H9 (cell line): ENCODE measurements around the gene C5orf58. TPM values are rescaled to one million over a fixed set of nuclear protein-coding genes. Genes with fewer than 3 reads are reported as not detected.

Experiments used
- DNase-seq: peaks from one replicate; pipeline ENCODE4 v3.0.0-alpha.2; 2017
- H2AFZ ChIP-seq: one replicate; pipeline ENCODE4 v1.6.1; 2013; ENCODE audit warnings: mild to moderate bottlenecking, low read length, control low read depth, moderate library complexity
- H2AK5ac ChIP-seq: 2 replicates; pipeline ENCODE4 v1.6.1; 2013; ENCODE audit warnings: low read length, control low read depth, mixed read lengths; ENCODE audit not compliant: insufficient read length
- H2BK120ac ChIP-seq: one replicate; pipeline ENCODE4 v1.6.1; 2013; ENCODE audit warnings: low read depth, mild to moderate bottlenecking, low read length, control low read depth, inconsistent platforms; ENCODE audit not compliant: poor library complexity, severe bottlenecking
- H2BK12ac ChIP-seq: 2 replicates; pipeline ENCODE4 v1.6.1; 2013; ENCODE audit warnings: low read length, control low read depth, mixed read lengths, low read depth; ENCODE audit not compliant: insufficient read length
- H2BK15ac ChIP-seq: 2 replicates; pipeline ENCODE4 v1.6.1; 2013; ENCODE audit warnings: low read depth, low read length, control low read depth
- H2BK20ac ChIP-seq: one replicate; pipeline ENCODE4 v1.6.1; 2013; ENCODE audit warnings: low read depth, mild to moderate bottlenecking, low read length, control low read depth, inconsistent platforms; ENCODE audit not compliant: poor library complexity, severe bottlenecking
- H2BK5ac ChIP-seq: 2 replicates; pipeline ENCODE4 v1.6.1; 2013; ENCODE audit warnings: low read length, control low read depth, mixed read lengths; ENCODE audit not compliant: insufficient read length
- H3K14ac ChIP-seq: 2 replicates; pipeline ENCODE4 v1.6.1; 2013; ENCODE audit warnings: low read length, control low read depth; ENCODE audit not compliant: insufficient read depth
- H3K18ac ChIP-seq: 2 replicates; pipeline ENCODE4 v1.6.1; 2013; ENCODE audit warnings: low read depth, mild to moderate bottlenecking, mixed read lengths, low read length, control low read depth; ENCODE audit not compliant: insufficient read length
- H3K23ac ChIP-seq: 2 replicates; pipeline ENCODE4 v1.6.1; 2013; ENCODE audit warnings: low read length, control low read depth, mixed read lengths, low read depth; ENCODE audit not compliant: insufficient read length
- H3K23me2 ChIP-seq: 2 replicates; pipeline ENCODE4 v1.6.1; 2013; ENCODE audit warnings: low read depth, mild to moderate bottlenecking, mixed read lengths, low read length, control low read depth; ENCODE audit not compliant: insufficient read length, poor library complexity, severe bottlenecking
- H3K27ac ChIP-seq: 2 replicates; pipeline ENCODE4 v1.5.1; 2013; ENCODE audit warnings: low read length, control low read depth, mixed read lengths, low read depth; ENCODE audit not compliant: insufficient read length
- H3K27me3 ChIP-seq: 2 replicates; pipeline ENCODE4 v1.6.1; 2013; ENCODE audit warnings: low read length, control low read depth, inconsistent platforms; ENCODE audit not compliant: insufficient read depth
- H3K4ac ChIP-seq: 2 replicates; pipeline ENCODE4 v1.6.1; 2013; ENCODE audit warnings: low read depth, mild to moderate bottlenecking, control low read depth, inconsistent platforms, low read length, moderate library complexity
- H3K4me1 ChIP-seq: 2 replicates; pipeline ENCODE4 v1.6.1; 2013; ENCODE audit warnings: low read length, control low read depth, inconsistent platforms; ENCODE audit not compliant: insufficient read depth
- H3K4me2 ChIP-seq: 2 replicates; pipeline ENCODE4 v1.6.1; 2013; ENCODE audit warnings: low read length, control low read depth, mixed read lengths; ENCODE audit not compliant: insufficient read length, insufficient read depth
- H3K56ac ChIP-seq: 2 replicates; pipeline ENCODE4 v1.6.1; 2013; ENCODE audit warnings: low read depth, mild to moderate bottlenecking, mixed read lengths, low read length, control low read depth; ENCODE audit not compliant: insufficient read length
- H3K79me1 ChIP-seq: 2 replicates; pipeline ENCODE4 v1.6.1; 2013; ENCODE audit warnings: low read depth, mild to moderate bottlenecking, moderate library complexity, low read length, control low read depth, inconsistent platforms; ENCODE audit not compliant: insufficient read depth, poor library complexity, severe bottlenecking
- H3K79me2 ChIP-seq: 2 replicates; pipeline ENCODE4 v1.6.1; 2013; ENCODE audit warnings: low read length, control low read depth, inconsistent platforms; ENCODE audit not compliant: insufficient read depth
- H3K9ac ChIP-seq: 2 replicates; pipeline ENCODE4 v1.6.1; 2013; ENCODE audit warnings: low read length, control low read depth, mixed read lengths; ENCODE audit not compliant: insufficient read length; ENCODE audit errors: extremely low read depth
- H3K9me3 ChIP-seq: one replicate; pipeline ENCODE4 v1.6.1; 2013; ENCODE audit warnings: low read depth, low read length, inconsistent platforms; ENCODE audit not compliant: control insufficient read depth
- H3T11ph ChIP-seq: one replicate; pipeline ENCODE4 v1.6.1; 2013; ENCODE audit warnings: mild to moderate bottlenecking, low read length, control low read depth, inconsistent platforms
- H4K20me1 ChIP-seq: one replicate; pipeline ENCODE4 v1.6.1; 2013; ENCODE audit not compliant: control insufficient read depth, insufficient read length, insufficient read depth
- H4K5ac ChIP-seq: 2 replicates; pipeline ENCODE4 v1.6.1; 2013; ENCODE audit warnings: low read depth, mild to moderate bottlenecking, mixed read lengths, low read length, control low read depth; ENCODE audit not compliant: insufficient read length
- H4K8ac ChIP-seq: replicated peaks from 2 replicates; pipeline ENCODE4 v1.6.1; 2013; ENCODE audit warnings: low read length, control low read depth, mixed read lengths, low read depth; ENCODE audit not compliant: insufficient read length
- H4K91ac ChIP-seq: 2 replicates; pipeline ENCODE4 v1.6.1; 2013; ENCODE audit warnings: low read depth, mild to moderate bottlenecking, moderate library complexity, mixed read lengths, low read length, control low read depth; ENCODE audit not compliant: insufficient read length
- H3K27ac Mint-ChIP-seq, 3 experiments: 2 replicates in 2 of 3; 3 replicates in 1 of 3; pipeline ENCODE4 v1.8.0; 2020 to 2021; ENCODE audit warnings: mixed read lengths in 3 of 3, mild to moderate bottlenecking in 1 of 3, moderate library complexity in 1 of 3
- H3K27me3 Mint-ChIP-seq: 2 replicates; pipeline ENCODE4 v1.8.0; 2021; ENCODE audit warnings: low read depth, mild to moderate bottlenecking, moderate library complexity, mixed read lengths
- H3K36me3 Mint-ChIP-seq, 3 experiments: 2 replicates in 2 of 3; 3 replicates in 1 of 3; pipeline ENCODE4 v1.8.0; 2020 to 2021; ENCODE audit warnings: low read depth in 3 of 3, mixed read lengths in 3 of 3; ENCODE audit not compliant: insufficient read depth in 1 of 3
- H3K4me1 Mint-ChIP-seq, 2 experiments: 2 replicates each; pipeline ENCODE4 v1.8.0; 2020; ENCODE audit warnings: mixed read lengths in 2 of 2
- H3K4me3 Mint-ChIP-seq, 2 experiments: 2 replicates in 1 of 2; 3 replicates in 1 of 2; pipeline ENCODE4 v1.8.0; 2020 to 2021; ENCODE audit warnings: mild to moderate bottlenecking in 2 of 2, mixed read lengths in 2 of 2, moderate library complexity in 1 of 2
- H3K9me3 Mint-ChIP-seq, 2 experiments: 2 replicates in 1 of 2; 3 replicates in 1 of 2; pipeline ENCODE4 v1.8.0; 2020; ENCODE audit warnings: mild to moderate bottlenecking in 2 of 2, mixed read lengths in 2 of 2, moderate library complexity in 1 of 2
- CTCF ChIP-seq: fragments of 200-600 bp; sonication (generic); conservative IDR thresholded peaks from 3 replicates; pipeline ENCODE4 v1.8.0; 2021; ENCODE audit warnings: antibody characterized with exemption, mild to moderate bottlenecking
- WGBS: extraction: QIAGEN DNeasy Blood & Tissue Kit; methylation state at CpG from one replicate; pipeline ENCODE4 v1.1.7; 2013; ENCODE audit warnings: missing lambda C conversion rate, low lambda C conversion rate, mixed read lengths; ENCODE audit not compliant: insufficient read length; ENCODE audit errors: extremely low coverage; 5-methylcytosine and 5-hydroxymethylcytosine counted together
- total RNA-seq: library from RNA; stranded (reverse); gene quantifications from 2 replicates; pipeline ENCODE4 v1.2.1, GENCODE V29; 2021

C5orf58 gene
- total RNA-seq, 1 experiment from 2014 or later: 0.90 TPM

GRCh38 chr5:170251462-170251861 is 18.7 kb downstream of the C5orf58 start:
- Histone ChIP-seq H2BK5ac (no peak overlapping the region), H3K4me1 (peaks cover 8% of the 10 kb centered on the region; the same call in 1 of the 2 replicates), H3K18ac (no peak overlapping the region), H2BK12ac (no peak overlapping the region), H3K27ac (no peak overlapping the region), H3K79me2 (no peaks in the 10 kb centered on the region), H2BK120ac (no peak overlapping the region), H3K4ac (no peak overlapping the region), H3K23me2 (no peaks in the 10 kb centered on the region), H3K79me1 (no peaks in the 10 kb centered on the region), H3T11ph (no peak overlapping the region), H3K23ac (no peak overlapping the region), H4K91ac (no peak overlapping the region), H4K8ac (no peak overlapping the region), H4K5ac (no peak overlapping the region), H3K27me3 (no peaks in the 10 kb centered on the region), H3K56ac (no peak overlapping the region), H2BK20ac (no peak overlapping the region), H3K9ac (no peak overlapping the region), H2AK5ac (no peak overlapping the region), H3K4me2 (no peak overlapping the region), H3K14ac (no peak overlapping the region), H2AFZ (no peak overlapping the region), H2BK15ac (no peak overlapping the region), H3K9me3 (no peaks in the 10 kb centered on the region), H4K20me1 (no peaks in the 10 kb centered on the region)
- no peak for DNase-seq
- Mint-ChIP-seq H3K4me1 (peaks cover 55 to 75% of the 10 kb centered on the region in 2 experiments), H3K4me3 (no peak overlapping the region), H3K27ac (peak overlapping the region in 1 of 3 experiments; percentile 49; a peak in 1 of 7 replicates), H3K9me3 (no peaks in the 10 kb centered on the region), H3K36me3 (peaks cover 0 to 2% (median 0%) of the 10 kb centered on the region in 3 experiments; a peak in 2 of 7 replicates), H3K27me3 (peaks cover 2% of the 10 kb centered on the region; the same call in 1 of the 2 replicates)
- no CpG with 5 or more reads among the region's 2 CpGs for WGBS
- no peak for TF ChIP-seq CTCF
